ENCODE measurements around the gene KLHL33.

The KLHL33 gene

GRCh38 chr14:20412876-20413743 lies 22.9 kb downstream of the KLHL33 start, which contains the start of gene TEP1:
TSS of gene TEP1 (minus strand) at chr14:20413501. CDS start at chr14:20408439, 5,062 bp downstream.
- peak; percentile 62 to 73 for DNase-seq

- peak in 1 of 2 donors; percentile 50 for DNase-seq
Observed at GRCh38 chr14:20412411-20412810, 23.6 kb downstream of the KLHL33 start.

DNA sequence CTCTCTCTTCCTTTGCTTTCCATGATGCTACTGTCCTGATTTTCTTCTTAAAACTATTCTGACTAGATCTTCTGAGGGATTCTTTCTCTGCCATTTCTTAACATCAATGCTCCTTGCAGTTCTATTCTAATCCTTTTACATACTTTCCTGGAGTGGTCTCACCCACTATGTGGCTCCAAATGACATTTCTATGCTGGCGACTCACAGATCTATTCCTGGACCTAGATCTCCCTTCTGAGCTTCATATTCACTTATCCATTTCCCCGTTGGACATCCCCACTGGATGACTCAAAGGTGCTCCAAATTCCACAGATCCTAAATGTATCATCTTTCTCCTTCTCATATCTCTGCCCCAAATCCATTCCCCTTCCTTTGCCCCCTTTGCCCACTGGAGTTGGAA lies 26.7 kb downstream of the KLHL33 start:
- no peak for DNase-seq

- DNase-seq, result no peak
Observed at GRCh38 chr14:20403521-20403920, 32.4 kb downstream of the KLHL33 start.

DNA sequence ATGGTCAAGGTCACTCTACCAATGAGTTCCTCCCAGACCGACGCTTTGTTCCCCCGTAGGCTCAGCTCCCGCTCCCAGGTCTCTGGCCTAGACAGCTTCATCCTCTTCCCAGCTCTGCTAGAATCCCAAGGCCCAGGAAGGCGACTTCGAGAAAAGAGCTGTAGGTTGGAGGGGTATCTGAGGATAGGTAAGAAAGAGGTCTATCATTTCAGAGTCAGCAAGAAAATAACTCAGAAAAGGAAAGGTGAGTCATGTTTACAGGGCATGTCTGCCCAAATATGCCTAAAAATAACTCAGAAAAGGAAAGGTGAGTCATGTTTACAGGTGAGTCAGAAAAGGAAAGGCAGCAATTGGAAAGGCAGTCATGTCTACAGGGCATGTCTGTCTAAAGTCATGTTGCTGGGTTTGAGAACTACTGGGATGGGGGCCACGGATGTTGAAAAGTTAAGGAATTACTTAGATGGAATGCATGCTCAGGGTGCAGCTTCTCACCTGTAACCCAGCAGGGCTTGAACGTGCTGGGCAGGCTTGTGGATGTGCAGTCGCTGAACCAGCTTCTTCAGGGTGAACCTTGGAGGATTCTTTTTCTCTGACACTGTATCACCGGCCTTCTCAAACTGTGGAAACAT lies 34.9 kb downstream of the KLHL33 start:
- no peak for DNase-seq

- DNase-seq, result no peak
Observed at GRCh38 chr14:20400589-20400964, 35.4 kb downstream of the KLHL33 start.

GRCh38 chr14:20397511-20397910 lies 38.5 kb downstream of the KLHL33 start:
- DNase-seq, result no peak

GRCh38 chr14:20391505-20391904 lies 44.5 kb downstream of the KLHL33 start:
- DNase-seq, result no peak

DNA sequence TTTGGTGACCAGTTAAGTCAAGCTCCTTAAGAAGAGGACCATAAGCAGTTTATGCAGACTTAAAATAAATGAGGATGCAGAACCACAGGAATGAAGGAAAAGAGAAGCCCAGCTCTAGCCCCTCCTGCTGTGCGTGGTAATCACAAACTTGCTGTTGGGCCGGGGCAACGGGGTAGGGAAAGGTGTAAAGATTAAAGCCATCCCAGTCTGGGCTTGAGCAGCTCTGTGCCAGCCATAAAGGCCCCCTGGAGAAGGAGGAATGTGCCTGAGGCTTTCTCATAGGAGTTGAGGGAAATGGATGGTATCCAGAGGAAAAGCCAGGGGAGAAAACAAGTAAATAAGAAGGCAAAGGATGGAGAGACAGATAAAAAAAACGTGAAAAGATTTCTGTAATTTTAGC lies 47.8 kb downstream of the KLHL33 start:
- no peak for DNase-seq

GRCh38 chr14:20387576-20387975 lies 48.4 kb downstream of the KLHL33 start:
- peak; percentile 5 to 20 for DNase-seq

GRCh38 chr14:20386276-20386855 lies 49.6 kb downstream of the KLHL33 start:
- no peak for DNase-seq

- no peak for DNase-seq
Observed at GRCh38 chr14:20384886-20385285, 51.1 kb downstream of the KLHL33 start.

- DNase-seq, result no peak
Observed at GRCh38 chr14:20384321-20384720, 51.6 kb downstream of the KLHL33 start.

GRCh38 chr14:20383636-20384035 lies 52.3 kb downstream of the KLHL33 start:
- DNase-seq, result no peak

- no peak for DNase-seq
Observed at GRCh38 chr14:20383032-20383431, 52.9 kb downstream of the KLHL33 start.

- no peak for DNase-seq
Observed at GRCh38 chr14:20382526-20382925, 53.4 kb downstream of the KLHL33 start.

GRCh38 chr14:20381341-20381740 lies 54.6 kb downstream of the KLHL33 start:
- no peak for DNase-seq

DNA sequence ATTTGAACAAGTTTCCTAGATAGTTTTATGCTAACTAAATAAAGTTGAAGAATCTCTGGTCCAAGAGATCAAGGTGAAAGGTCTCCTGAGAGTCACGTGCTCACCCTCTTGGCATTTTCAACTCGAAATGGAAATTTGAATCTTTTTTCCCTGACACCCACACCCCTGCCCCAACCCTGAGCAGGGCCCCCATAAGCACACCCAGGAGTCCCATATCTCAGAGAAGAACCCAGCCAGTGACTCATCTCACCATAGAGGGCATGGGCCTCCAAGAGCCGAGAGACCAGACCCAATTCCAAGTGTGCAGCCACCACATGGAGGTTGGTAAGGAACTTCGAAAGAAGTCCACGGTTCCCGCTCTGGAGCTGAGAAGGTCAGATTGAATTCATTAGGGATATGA lies 55.3 kb downstream of the KLHL33 start:
- no peak for DNase-seq

- no peak for DNase-seq
Observed at GRCh38 chr14:20379743-20380142, 56.2 kb downstream of the KLHL33 start.

DNA sequence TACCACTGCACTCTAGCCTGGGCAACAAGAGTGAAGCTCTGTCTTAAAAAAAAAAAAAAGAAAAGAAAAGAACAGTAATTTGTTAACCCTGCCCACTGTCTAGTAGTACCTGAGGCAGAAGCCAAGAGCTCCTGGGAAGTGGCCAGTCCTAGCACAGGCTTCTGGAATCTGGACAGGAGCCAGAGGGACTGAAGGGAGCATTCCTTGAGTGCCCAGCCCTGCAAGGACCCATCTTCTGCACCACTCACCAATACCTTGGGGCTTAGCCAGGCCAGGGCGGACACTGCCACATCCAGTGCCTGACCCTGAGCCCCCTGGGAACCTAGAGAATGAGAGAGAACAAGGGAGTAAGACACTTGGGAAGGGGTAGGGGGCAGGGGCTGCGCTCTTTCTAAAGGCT lies 58.8 kb downstream of the KLHL33 start:
- no peak for DNase-seq

DNA sequence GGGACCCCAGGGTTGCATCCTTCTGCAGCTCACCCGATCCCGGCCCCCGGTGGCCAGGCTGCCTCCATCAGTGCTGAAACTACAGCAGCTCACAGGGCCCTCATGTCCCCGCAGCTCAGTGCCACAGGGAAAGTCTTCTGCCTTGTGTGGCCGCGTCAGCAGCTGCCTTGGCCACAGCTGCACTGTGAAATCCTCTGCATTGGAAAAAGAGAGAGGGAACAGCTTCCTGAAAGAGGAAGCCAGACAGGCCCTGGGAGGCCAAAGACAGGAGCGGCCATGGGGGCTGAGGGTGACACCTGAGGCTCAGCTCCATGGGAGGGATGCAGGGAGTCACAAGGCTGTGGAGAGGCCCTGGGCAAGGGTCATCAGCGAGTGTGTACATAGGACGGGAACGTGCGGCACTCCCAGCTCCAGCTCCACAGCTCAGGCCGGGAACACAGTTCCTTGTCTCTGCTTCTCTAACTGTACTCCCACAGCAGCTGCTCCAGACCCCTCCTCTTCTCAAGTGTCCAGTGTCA lies 59.8 kb downstream of the KLHL33 start:
- no peak for DNase-seq
